A673 (cell line): ENCODE results near the gene PLIN4. TPM values are rescaled to one million over a fixed set of nuclear protein-coding genes. Genes with fewer than 3 reads are reported as not detected.

Experiments used
- BruUV-seq: library from RNA; stranded (reverse); fragments of 400-500 nt; replicated peaks from 2 replicates; lab custom pipeline; 2021; lab: Mats Ljungman, UMichigan
- CTCF ChIA-PET: fragments of 300-600 bp; sonication (Branson Sonifier 250); formaldehyde crosslinking; loops from one replicate; lab custom pipeline; 2022; ENCODE audit warnings: antibody characterized with exemption; lab: Charles Lee
- POLR2A ChIA-PET: fragments of 300-600 bp; sonication (Branson Sonifier 250); formaldehyde crosslinking; loops from one replicate; lab custom pipeline; 2022; ENCODE audit warnings: antibody characterized with exemption; ENCODE audit not compliant: low non-redundant PET; lab: Charles Lee
- DNase-seq: peaks from one replicate; pipeline ENCODE4 v3.0.0-alpha.2; 2015; ENCODE audit warnings: low spot score
- H3K27ac ChIP-seq: fragments of 200-600 bp; sonication (generic); 2 replicates; pipeline ENCODE4 v1.5.1; 2016; ENCODE audit warnings: mixed run types, low read depth, mild to moderate bottlenecking, mixed read lengths, antibody characterized with exemption, low read length; ENCODE audit not compliant: poor library complexity, severe bottlenecking
- H3K27me3 ChIP-seq: fragments of 200-600 bp; sonication (generic); replicated peaks from 2 replicates; pipeline ENCODE4 v1.6.1; 2017; ENCODE audit warnings: mixed run types, low read depth, mild to moderate bottlenecking, mixed read lengths, antibody characterized with exemption, low read length; ENCODE audit not compliant: insufficient read depth, poor library complexity
- H3K36me3 ChIP-seq: fragments of 200-600 bp; sonication (generic); 2 replicates; pipeline ENCODE4 v1.6.1; 2016; ENCODE audit warnings: mixed run types, mild to moderate bottlenecking, mixed read lengths, antibody characterized with exemption, low read length; ENCODE audit not compliant: insufficient read depth, poor library complexity, severe bottlenecking
- H3K4me1 ChIP-seq: fragments of 200-600 bp; sonication (generic); 2 replicates; pipeline ENCODE4 v1.6.1; 2017; ENCODE audit warnings: mixed run types, mild to moderate bottlenecking, mixed read lengths, antibody characterized with exemption, low read length; ENCODE audit not compliant: insufficient read depth, poor library complexity, severe bottlenecking
- H3K4me3 ChIP-seq: fragments of 200-600 bp; sonication (generic); 2 replicates; pipeline ENCODE4 v1.5.1; 2016; ENCODE audit warnings: low read depth, mixed run types, mild to moderate bottlenecking, mixed read lengths, low read length; ENCODE audit not compliant: poor library complexity, severe bottlenecking
- H3K9me3 ChIP-seq: fragments of 200-600 bp; sonication (generic); 2 replicates; pipeline ENCODE4 v1.6.1; 2016; ENCODE audit warnings: mixed run types, low read depth, mild to moderate bottlenecking, mixed read lengths, antibody characterized with exemption, low read length; ENCODE audit not compliant: poor library complexity, severe bottlenecking
- CTCF ChIP-seq: fragments of 300-800, 200-600 bp; sonication (generic); conservative IDR thresholded peaks from 2 replicates; pipeline ENCODE4 v1.5.1; 2017; ENCODE audit warnings: low read depth, mild to moderate bottlenecking, antibody characterized with exemption, low read length, moderate library complexity, mixed read lengths
- EZH2 ChIP-seq: fragments of 200-600 bp; sonication (generic); IDR thresholded peaks from 2 replicates; pipeline ENCODE4 v1.6.1; 2017; ENCODE audit warnings: borderline replicate concordance, low read depth, mild to moderate bottlenecking, mixed read lengths, antibody characterized with exemption, low read length; ENCODE audit not compliant: poor library complexity, severe bottlenecking
- intact Hi-C: fragments of 100-400 bp; cut with micrococcal nuclease; formaldehyde crosslinking; loops from one replicate; pipeline ENCODE4 v1.10.0; 2022; ENCODE audit not compliant: unreplicated experiment
- total RNA-seq: library from RNA; stranded (reverse); gene quantifications from 2 replicates; pipeline ENCODE4 v1.2.3, GENCODE V29; 2021

The PLIN4 gene
- total RNA-seq, 1 experiment from 2014 or later: 1.0 TPM

- Histone ChIP-seq H3K9me3 (no peaks in the 10 kb centered on the region), H3K4me1 (no peaks in the 10 kb centered on the region), H3K27ac (no peak overlapping the region), H3K27me3 (no peaks in the 10 kb centered on the region), H3K4me3 (no peak overlapping the region), H3K36me3 (peaks cover 39% of the 10 kb centered on the region)
- no TSS peak for BruUV-seq
- ChIA-PET POLR2A (no interaction called here), CTCF (no interaction called here)
- DNase-seq: no peak
- TF ChIP-seq EZH2 (no peak), CTCF (no peak)
- intact Hi-C loops: no loop called here
Measured at GRCh38 chr19:4495471-4495870, 22.8 kb downstream of the PLIN4 start.

GRCh38 chr19:4494691-4495064 lies 23.6 kb downstream of the PLIN4 start:
- H3K36me3 ChIP-seq: peaks cover 41% of the 10 kb centered on the region
- no TSS peak for BruUV-seq
- H3K27ac ChIP-seq: no peak overlapping the region
- H3K9me3 ChIP-seq: no peaks in the 10 kb centered on the region
- TF ChIP-seq EZH2 (no peak), CTCF (no peak)
- no peaks in the 10 kb centered on the region for H3K27me3 ChIP-seq
- intact Hi-C loops: no loop called here
- no peak overlapping the region for H3K4me3 ChIP-seq
- H3K4me1 ChIP-seq: no peaks in the 10 kb centered on the region
- CTCF ChIA-PET: no interaction called here
- DNase-seq: no peak
- POLR2A ChIA-PET: no interaction called here

- no peak for TF ChIP-seq CTCF
- TF ChIP-seq EZH2: no peak
- ChIA-PET CTCF (no interaction called here), POLR2A (no interaction called here)
- Histone ChIP-seq H3K9me3 (no peaks in the 10 kb centered on the region), H3K4me3 (no peak overlapping the region), H3K36me3 (peaks cover 41% of the 10 kb centered on the region), H3K27ac (no peak overlapping the region), H3K27me3 (no peaks in the 10 kb centered on the region), H3K4me1 (no peaks in the 10 kb centered on the region)
- no peak for DNase-seq
- intact Hi-C loops: no loop called here
- BruUV-seq: no TSS peak
Measured at GRCh38 chr19:4493929-4494690, 24.2 kb downstream of the PLIN4 start.
